CD4-positive, alpha-beta T cell (primary cell): ENCODE results near the gene CERKL. TPM values are rescaled to one million over a fixed set of nuclear protein-coding genes. Genes with fewer than 3 reads are reported as not detected.

Experiments
- ATAC-seq: fragments of 200-7000 bp; cut with Tn5 transposase; one replicate; pipeline ENCODE4 v1.10.0; 2022; ENCODE audit warnings: mild to moderate bottlenecking; ENCODE audit not compliant: poor library complexity
- CTCF ChIA-PET: fragments of 350-600 bp; sonication (Branson Sonifier 250); formaldehyde crosslinking; loops from one replicate; lab custom pipeline; 2021; ENCODE audit warnings: antibody characterized with exemption, inconsistent platforms; lab: Charles Lee
- POLR2A ChIA-PET: fragments of 350-600 bp; sonication (Branson Sonifier 250); formaldehyde crosslinking; loops from one replicate; lab custom pipeline; 2021; ENCODE audit warnings: antibody characterized with exemption, inconsistent platforms; lab: Charles Lee
- DNase-seq, 14 experiments: peaks; one replicate each; pipeline ENCODE4 v3.0.0-alpha.2; 2013 to 2020; ENCODE audit warnings: mixed read lengths in 2 of 14
- H3K27ac ChIP-seq, 2 donors: one replicate each; pipeline versions ENCODE4 v1.5.1 to v1.7.0; 2013; ENCODE audit warnings: low read length in 2 of 2, low read depth in 1 of 2, mild to moderate bottlenecking in 1 of 2
- H3K27me3 ChIP-seq, 2 experiments: 1 replicate in 1 of 2; 2 replicates in 1 of 2; pipeline versions ENCODE4 v1.6.1 to v1.7.0; 2013; ENCODE audit warnings: low read length in 2 of 2, control low read depth in 1 of 2, mild to moderate bottlenecking in 1 of 2, moderate library complexity in 1 of 2; ENCODE audit not compliant: insufficient read depth in 2 of 2, control insufficient read depth in 1 of 2
- H3K36me3 ChIP-seq: one replicate; pipeline ENCODE4 v1.6.1; 2013; ENCODE audit warnings: low read length, control low read depth; ENCODE audit not compliant: insufficient read depth
- H3K4me1 ChIP-seq: one replicate; pipeline ENCODE4 v1.6.1; 2013; ENCODE audit warnings: low read length, control low read depth; ENCODE audit not compliant: insufficient read depth
- H3K4me3 ChIP-seq: one replicate; pipeline ENCODE4 v1.5.1; 2013; ENCODE audit warnings: mild to moderate bottlenecking, low read length, moderate library complexity
- H3K9me3 ChIP-seq, 2 experiments: 1 replicate in 1 of 2; 2 replicates in 1 of 2; pipeline versions ENCODE4 v1.6.1 to v1.7.0; 2013; ENCODE audit warnings: low read length in 2 of 2, mild to moderate bottlenecking in 2 of 2, control low read depth in 1 of 2, moderate library complexity in 1 of 2; ENCODE audit not compliant: control insufficient read depth in 1 of 2, insufficient read depth in 1 of 2
- H3K27ac Mint-ChIP-seq: one replicate; pipeline ENCODE4 v1.8.0; 2020; ENCODE audit warnings: mixed read lengths
- H3K27me3 Mint-ChIP-seq: one replicate; pipeline ENCODE4 v1.8.0; 2021; ENCODE audit warnings: mixed read lengths
- H3K36me3 Mint-ChIP-seq: one replicate; pipeline ENCODE4 v1.8.0; 2021; ENCODE audit warnings: low read depth, mixed read lengths
- H3K4me1 Mint-ChIP-seq: one replicate; pipeline ENCODE4 v1.8.0; 2021; ENCODE audit warnings: low read depth, mixed read lengths
- H3K4me3 Mint-ChIP-seq: one replicate; pipeline ENCODE4 v1.8.0; 2020; ENCODE audit warnings: mild to moderate bottlenecking, mixed read lengths
- H3K9me3 Mint-ChIP-seq: one replicate; pipeline ENCODE4 v1.8.0; 2020; ENCODE audit warnings: mixed read lengths
- CTCF ChIP-seq: fragments of 200-600 bp; IDR thresholded peaks from one replicate; pipeline ENCODE4 v1.8.0; 2022; ENCODE audit warnings: antibody characterized with exemption, mild to moderate bottlenecking
- intact Hi-C, 2 experiments: fragments of 100-400 bp; cut with DNase I in 1 of 2; cut with micrococcal nuclease in 1 of 2; formaldehyde crosslinking; loops; one replicate each; pipeline versions ENCODE4 v1.15.1 to v1.9.0; 2023 to 2025; cut with DNase I, micrococcal nuclease
- total RNA-seq, 174 experiments: library from RNA in 2 of 174; stranded (reverse) in 2 of 174; gene quantifications; one replicate each; pipeline ENCODE4 v1.2.3 and lab custom pipeline; 2021 to 2026

The CERKL gene
- total RNA-seq, 2 experiments from 2014 or later: not detected

GRCh38 chr2:181596556-181596955 lies 60.3 kb downstream of the CERKL start:
- Mint-ChIP-seq H3K27ac (no peak overlapping the region), H3K4me1 (no peaks in the 10 kb centered on the region), H3K4me3 (no peak overlapping the region), H3K27me3 (peaks cover 6% of the 10 kb centered on the region), H3K36me3 (no peaks in the 10 kb centered on the region), H3K9me3 (no peaks in the 10 kb centered on the region)
- Histone ChIP-seq H3K9me3 (no peaks in the 10 kb centered on the region), H3K4me3 (no peak overlapping the region), H3K4me1 (no peaks in the 10 kb centered on the region), H3K36me3 (no peaks in the 10 kb centered on the region), H3K27me3 (no peaks in the 10 kb centered on the region), H3K27ac (no peak overlapping the region)
- no peak for TF ChIP-seq CTCF
- POLR2A ChIA-PET: no interaction called here
- ATAC-seq: no peak
- intact Hi-C loops: no loop called here
- DNase-seq: no peak
- CTCF ChIA-PET: no interaction called here

GRCh38 chr2:181594322-181594721 lies 62.6 kb downstream of the CERKL start:
- DNase-seq (no peak), ATAC-seq (no peak)
- H3K9me3 ChIP-seq: no peaks in the 10 kb centered on the region
- no peak overlapping the region for H3K4me3 Mint-ChIP-seq
- intact Hi-C loops: no loop called here
- H3K27ac ChIP-seq: no peak overlapping the region
- no peaks in the 10 kb centered on the region for H3K4me1 ChIP-seq
- no peak for TF ChIP-seq CTCF
- no peaks in the 10 kb centered on the region for H3K36me3 ChIP-seq
- H3K27me3 ChIP-seq: no peaks in the 10 kb centered on the region
- H3K9me3 Mint-ChIP-seq: no peaks in the 10 kb centered on the region
- H3K36me3 Mint-ChIP-seq: no peaks in the 10 kb centered on the region
- POLR2A ChIA-PET: no interaction called here
- H3K27me3 Mint-ChIP-seq: peaks cover 6% of the 10 kb centered on the region
- H3K4me1 Mint-ChIP-seq: no peaks in the 10 kb centered on the region
- no peak overlapping the region for H3K4me3 ChIP-seq
- H3K27ac Mint-ChIP-seq: no peak overlapping the region
- CTCF ChIA-PET: no interaction called here

- Histone ChIP-seq H3K27me3 (no peaks in the 10 kb centered on the region), H3K36me3 (no peaks in the 10 kb centered on the region), H3K27ac (no peak overlapping the region), H3K4me1 (peaks cover 4% of the 10 kb centered on the region), H3K9me3 (no peaks in the 10 kb centered on the region), H3K4me3 (no peak overlapping the region)
- no peaks in the 10 kb centered on the region for H3K9me3 Mint-ChIP-seq
- peaks cover 6% of the 10 kb centered on the region for H3K27me3 Mint-ChIP-seq
- peaks cover 15% of the 10 kb centered on the region for H3K4me1 Mint-ChIP-seq
- POLR2A ChIA-PET: no interaction called here
- no peak overlapping the region for H3K4me3 Mint-ChIP-seq
- no peak for TF ChIP-seq CTCF
- DNase-seq (no peak), ATAC-seq (no peak)
- intact Hi-C loops: no loop called here
- H3K36me3 Mint-ChIP-seq: no peaks in the 10 kb centered on the region
- H3K27ac Mint-ChIP-seq: no peak overlapping the region
- CTCF ChIA-PET: no interaction called here
These were observed 67.1 kb downstream of the CERKL start for GRCh38 chr2:181589779-181590178.
